Suprapubic skin (tissue), 4 donors: ENCODE results near the gene KIR2DL1.

Experiments used
- EP300 ChIP-seq: sonication (generic); formaldehyde crosslinking; IDR thresholded peaks from one replicate; pipeline ENCODE4 v1.6.1; 2017; ENCODE audit warnings: antibody characterized with exemption
- POLR2A ChIP-seq, 2 donors: fragments of 450-650 bp; IDR thresholded peaks; one replicate each; pipeline ENCODE4 v1.6.1; 2017; ENCODE audit warnings: antibody characterized with exemption in 2 of 2, mild to moderate bottlenecking in 2 of 2, moderate library complexity in 2 of 2
- POLR2AphosphoS5 ChIP-seq, 3 donors: sonication (generic); formaldehyde crosslinking; IDR thresholded peaks; one replicate each; pipeline ENCODE4 v1.6.1; 2017; ENCODE audit warnings: antibody characterized with exemption in 3 of 3
- TF ChIP-seq, protein P1 (sequence below), 2 donors: fragments of 200-600 bp in 1 of 2; fragments of 450-650 bp in 1 of 2; sonication (generic) in 1 of 2; IDR thresholded peaks; one replicate each; pipeline ENCODE4 v1.5.1; 2016 to 2019; ENCODE audit warnings: antibody characterized with exemption in 2 of 2, mild to moderate bottlenecking in 1 of 2, moderate library complexity in 1 of 2

GRCh38 chr19:54738715-54739114 is 30.9 kb upstream of the KIR2DL1 start:
- TF ChIP-seq, protein P1, sequence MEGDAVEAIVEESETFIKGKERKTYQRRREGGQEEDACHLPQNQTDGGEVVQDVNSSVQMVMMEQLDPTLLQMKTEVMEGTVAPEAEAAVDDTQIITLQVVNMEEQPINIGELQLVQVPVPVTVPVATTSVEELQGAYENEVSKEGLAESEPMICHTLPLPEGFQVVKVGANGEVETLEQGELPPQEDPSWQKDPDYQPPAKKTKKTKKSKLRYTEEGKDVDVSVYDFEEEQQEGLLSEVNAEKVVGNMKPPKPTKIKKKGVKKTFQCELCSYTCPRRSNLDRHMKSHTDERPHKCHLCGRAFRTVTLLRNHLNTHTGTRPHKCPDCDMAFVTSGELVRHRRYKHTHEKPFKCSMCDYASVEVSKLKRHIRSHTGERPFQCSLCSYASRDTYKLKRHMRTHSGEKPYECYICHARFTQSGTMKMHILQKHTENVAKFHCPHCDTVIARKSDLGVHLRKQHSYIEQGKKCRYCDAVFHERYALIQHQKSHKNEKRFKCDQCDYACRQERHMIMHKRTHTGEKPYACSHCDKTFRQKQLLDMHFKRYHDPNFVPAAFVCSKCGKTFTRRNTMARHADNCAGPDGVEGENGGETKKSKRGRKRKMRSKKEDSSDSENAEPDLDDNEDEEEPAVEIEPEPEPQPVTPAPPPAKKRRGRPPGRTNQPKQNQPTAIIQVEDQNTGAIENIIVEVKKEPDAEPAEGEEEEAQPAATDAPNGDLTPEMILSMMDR (IDR thresholded peaks at IDR 0.05): no peak
- TF ChIP-seq POLR2A (IDR thresholded peaks at IDR 0.05): no peak
- TF ChIP-seq EP300: no peak
- TF ChIP-seq POLR2AphosphoS5 (IDR thresholded peaks at IDR 0.05): no peak
